GM12891 (cell line): ENCODE measurements around the gene ARHGEF37.

ENCODE experiments used
- POLR2A ChIP-seq: IDR thresholded peaks from 2 replicates; pipeline ENCODE4 v1.6.1; 2011; ENCODE audit warnings: low read depth, low read length, control low read depth
- POLR2AphosphoS5 ChIP-seq: IDR thresholded peaks from 2 replicates; pipeline ENCODE4 v1.6.1; 2011; ENCODE audit warnings: low read depth, low read length, control low read depth
- SPI1 ChIP-seq: IDR thresholded peaks from 2 replicates; pipeline ENCODE4 v1.6.1; 2011; ENCODE audit warnings: low read depth, low read length, control low read depth
- TAF1 ChIP-seq: IDR thresholded peaks from 2 replicates; pipeline ENCODE4 v1.6.1; 2011; ENCODE audit warnings: low read depth, low read length, control low read depth

- TF ChIP-seq TAF1, result no peak
- no peak for TF ChIP-seq POLR2A
- no peak for TF ChIP-seq POLR2AphosphoS5
- TF ChIP-seq SPI1, result no peak
Observed at GRCh38 chr5:149671544-149671943, 90.2 kb downstream of the ARHGEF37 start.
